Measurements from ENCODE around the gene TUT4. TPM values are rescaled to one million over a fixed set of nuclear protein-coding genes. Genes with fewer than 3 reads are reported as not detected.

TUT4 gene
- polyA plus RNA-seq, 3 donors = 15.5 to 21.0 (median 17.0) TPM

GRCh38 chr1:52503706-52504105, 49.2 kb downstream of the TUT4 start:
- H3K27ac ChIP-seq (ENCODE audit: low read depth, low read length) = no peak overlapping the region

- H3K27ac ChIP-seq (ENCODE audit: low read depth, low read length) = no peak overlapping the region
- WGBS, 3 donors = 86 to 87% (median 86%) methylated on average over 5 of the region's 5 CpGs
Observed at GRCh38 chr1:52502789-52503188, 50.1 kb downstream of the TUT4 start.

- WGBS, 3 donors = 95 to 99% (median 97%) methylated on average over 2 of the region's 2 CpGs
Observed at GRCh38 chr1:52487632-52488031, 65.3 kb downstream of the TUT4 start.

GRCh38 chr1:52482326-52483004, 70.4 kb downstream of the TUT4 start:
- WGBS, 3 donors = 95 to 97% (median 95%) methylated on average over 7 of the region's 7 CpGs
- no peak overlapping the region for H3K27ac ChIP-seq (ENCODE audit: low read depth, low read length)

More at GRCh38 chr1:52487632-52488031, 65.3 kb downstream of the TUT4 start:
- no peak overlapping the region for H3K27ac ChIP-seq (ENCODE audit: low read depth, low read length)

- 55 to 95% (median 64%) methylated on average over 2 of the region's 2 CpGs for WGBS, 3 donors
- H3K27ac ChIP-seq (ENCODE audit: low read depth, low read length) = no peak overlapping the region
Observed at GRCh38 chr1:52479076-52479475, 73.8 kb downstream of the TUT4 start.

- H3K27ac ChIP-seq (ENCODE audit: low read depth, low read length) = no peak overlapping the region
- 66 to 95% (median 88%) methylated on average over 1 of the region's 1 CpG for WGBS, 3 donors
Observed at GRCh38 chr1:52477876-52478275, 75.0 kb downstream of the TUT4 start.

GRCh38 chr1:52476943-52477342, 75.9 kb downstream of the TUT4 start:
- WGBS, 3 donors = 94 to 97% (median 96%) methylated on average over 3 of the region's 3 CpGs
- H3K27ac ChIP-seq (ENCODE audit: low read depth, low read length) = no peak overlapping the region

- WGBS, 3 donors = 89 to 92% (median 90%) methylated on average over 4 of the region's 4 CpGs
- H3K27ac ChIP-seq (ENCODE audit: low read depth, low read length) = no peak overlapping the region
Observed at GRCh38 chr1:52474807-52475206, 78.1 kb downstream of the TUT4 start.

GRCh38 chr1:52473039-52473438, 79.9 kb downstream of the TUT4 start:
- no peak overlapping the region for H3K27ac ChIP-seq (ENCODE audit: low read depth, low read length)

GRCh38 chr1:52472384-52472783, 80.5 kb downstream of the TUT4 start:
- no peak overlapping the region for H3K27ac ChIP-seq (ENCODE audit: low read depth, low read length)
- 89 to 100% (median 96%) methylated on average over 1 of the region's 1 CpG for WGBS, 3 donors

- WGBS, 3 donors = 94 to 99% (median 96%) methylated on average over 2 of the region's 2 CpGs
- no peak overlapping the region for H3K27ac ChIP-seq (ENCODE audit: low read depth, low read length)
Observed at GRCh38 chr1:52469108-52469507, 83.8 kb downstream of the TUT4 start.

- WGBS, 3 donors = 97 to 98% (median 98%) methylated on average over 5 of the region's 5 CpGs
Observed at GRCh38 chr1:52463891-52464290, 89.0 kb downstream of the TUT4 start.

GRCh38 chr1:52461821-52462220, 91.1 kb downstream of the TUT4 start:
- no peak overlapping the region for H3K27ac ChIP-seq (ENCODE audit: low read depth, low read length)
- 88 to 100% methylated on average over 1 of the region's 1 CpG; no CpG with 5 or more reads in 1 of the 3 donors for WGBS, 3 donors

More at GRCh38 chr1:52463891-52464290, 89.0 kb downstream of the TUT4 start:
- no peak overlapping the region for H3K27ac ChIP-seq (ENCODE audit: low read depth, low read length)

- H3K27ac ChIP-seq (ENCODE audit: low read depth, low read length) = no peak overlapping the region
- 71 to 97% (median 94%) methylated on average over 1 of the region's 1 CpG for WGBS, 3 donors
Observed at GRCh38 chr1:52460694-52461093, 92.2 kb downstream of the TUT4 start.

- H3K27ac ChIP-seq (ENCODE audit: low read depth, low read length) = no peak overlapping the region
- 94 to 98% (median 97%) methylated on average over 2 of the region's 2 CpGs for WGBS, 3 donors
Observed at GRCh38 chr1:52455686-52456085, 97.2 kb downstream of the TUT4 start.

GRCh38 chr1:52454779-52455178, 98.1 kb downstream of the TUT4 start:
- 95 to 99% (median 99%) methylated on average over 2 of the region's 2 CpGs for WGBS, 3 donors

GRCh38 chr1:52454127-52454526, 98.8 kb downstream of the TUT4 start:
- 96 to 100% (median 99%) methylated on average over 1 of the region's 1 CpG for WGBS, 3 donors
- no peak overlapping the region for H3K27ac ChIP-seq (ENCODE audit: low read depth, low read length)

More at GRCh38 chr1:52454779-52455178, 98.1 kb downstream of the TUT4 start:
- no peak overlapping the region for H3K27ac ChIP-seq (ENCODE audit: low read depth, low read length)

- H3K27ac ChIP-seq (ENCODE audit: low read depth, low read length) = no peak overlapping the region
- 88 to 91% (median 90%) methylated on average over 2 of the region's 2 CpGs for WGBS, 3 donors
Observed at GRCh38 chr1:52444463-52444862, 108.4 kb downstream of the TUT4 start.

- 83 to 96% (median 89%) methylated on average over 4 of the region's 4 CpGs for WGBS, 3 donors
- H3K27ac ChIP-seq (ENCODE audit: low read depth, low read length) = no peak overlapping the region
Observed at GRCh38 chr1:52439976-52440375, 112.9 kb downstream of the TUT4 start.

- 86 to 92% (median 89%) methylated on average over 7 of the region's 7 CpGs for WGBS, 3 donors
- no peak overlapping the region for H3K27ac ChIP-seq (ENCODE audit: low read depth, low read length)
Observed at GRCh38 chr1:52436817-52437216, 116.1 kb downstream of the TUT4 start.
